ENCODE data around the gene CLDN6.
"Not testable (repeated sequence)": the region's sequence is repeated elsewhere in the genome, so short reads cannot be mapped to it uniquely, and the experiment has no call there.

The CLDN6 gene

DNA sequence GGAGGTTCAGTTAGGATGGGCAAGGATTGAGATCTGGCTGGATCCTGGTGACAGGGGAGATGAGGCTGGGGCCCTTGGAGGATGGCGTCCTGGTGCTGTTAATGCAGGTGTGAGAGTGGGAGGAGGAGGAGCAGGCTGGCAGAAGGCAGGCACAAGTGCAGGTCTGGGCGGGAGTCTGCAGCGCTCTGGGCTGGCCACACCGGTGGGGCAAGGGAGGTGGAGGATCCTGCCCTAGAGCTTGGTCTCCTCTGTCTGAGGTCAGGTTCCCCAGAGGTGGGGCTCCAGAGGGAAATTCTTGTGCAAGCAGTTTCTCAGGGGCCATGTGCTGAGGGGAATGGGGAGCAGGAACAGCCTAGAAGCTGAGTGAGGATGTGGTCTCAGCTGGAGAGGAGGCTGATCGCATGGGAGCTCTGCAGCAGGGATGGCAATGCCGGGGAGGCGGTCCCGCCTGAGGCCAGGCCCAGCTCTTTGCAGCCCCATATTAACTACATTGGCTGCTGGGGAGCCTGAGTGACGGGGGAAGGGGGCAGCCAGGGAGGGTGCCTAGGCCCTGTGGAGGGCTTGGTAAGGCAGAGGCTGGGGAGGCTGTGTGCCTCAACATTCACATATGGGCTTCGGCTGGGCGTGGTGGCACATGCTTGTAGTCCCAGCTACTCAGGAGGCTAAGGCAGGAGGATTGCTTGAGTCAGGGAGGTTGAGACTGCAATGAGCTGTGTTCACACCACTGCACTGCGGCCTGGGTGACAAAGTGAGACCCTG is 34.8 kb upstream of the CLDN6 start:
- DNase-seq (ENCODE audit: low read depth in 2 of 2, low spot score in 1 of 2): not testable (repeated sequence)

DNA sequence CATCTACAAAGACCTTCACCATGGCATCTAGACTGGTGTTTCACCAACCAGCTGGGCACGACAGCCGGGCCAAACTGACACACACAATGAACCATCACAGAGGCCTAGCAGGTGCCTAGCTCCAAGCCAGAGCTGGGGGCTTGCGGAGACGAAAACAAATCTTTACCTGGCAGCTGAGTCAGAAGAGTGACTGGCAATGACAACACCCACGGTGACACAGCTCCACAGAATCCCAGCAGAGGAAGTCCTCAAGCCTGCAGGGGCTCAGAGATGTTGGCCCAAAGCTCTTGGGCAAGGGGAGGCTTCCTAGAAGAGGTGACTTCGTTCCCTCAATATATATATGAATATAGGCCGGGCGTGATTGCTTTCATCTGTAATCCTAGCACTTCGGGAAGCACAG is 33.5 kb upstream of the CLDN6 start:
- no peak for DNase-seq (ENCODE audit: low read depth in 2 of 2, low spot score in 1 of 2)

DNA sequence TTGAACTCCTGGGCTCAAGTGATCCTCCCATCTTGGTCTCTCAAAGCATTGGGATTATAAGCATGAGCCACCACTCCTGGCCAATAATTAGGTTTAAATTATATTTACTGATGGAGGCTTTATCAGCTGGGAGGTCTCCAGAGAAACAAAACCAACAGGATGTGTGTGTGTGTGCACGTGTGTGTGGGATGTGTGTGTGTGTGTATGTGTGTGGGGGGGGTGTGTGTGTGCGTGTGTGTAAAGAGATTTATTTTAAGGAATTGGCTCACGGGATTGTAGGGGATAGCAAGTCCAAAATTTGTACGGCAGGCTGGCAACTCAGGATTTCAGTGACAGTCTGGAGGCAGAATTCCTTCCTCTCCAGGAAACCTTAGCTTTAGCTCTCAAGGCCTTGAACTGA is 33.0 kb upstream of the CLDN6 start:
- no peak for DNase-seq (ENCODE audit: low read depth in 2 of 2, low spot score in 1 of 2)

DNA sequence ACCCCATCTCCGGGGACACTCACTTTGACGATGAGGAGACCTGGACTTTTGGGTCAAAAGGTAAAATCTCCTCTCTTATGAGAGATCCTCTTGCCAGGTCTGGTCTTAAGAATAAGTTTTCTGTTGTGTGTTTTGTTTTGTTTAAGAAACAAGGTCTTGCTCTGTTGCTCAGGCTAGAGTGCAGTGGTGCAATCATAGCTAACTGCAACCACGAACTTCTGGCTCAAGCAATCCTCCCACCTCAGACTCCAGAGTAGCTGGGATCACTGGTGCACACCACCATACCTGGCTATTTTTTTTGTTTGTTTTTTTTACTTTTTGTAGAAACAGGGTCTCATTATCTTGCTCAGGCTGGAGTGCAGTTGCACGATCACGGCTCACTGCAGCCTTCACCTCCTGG is 32.5 kb upstream of the CLDN6 start:
- no peak for DNase-seq (ENCODE audit: low read depth in 2 of 2, low spot score in 1 of 2)

DNA sequence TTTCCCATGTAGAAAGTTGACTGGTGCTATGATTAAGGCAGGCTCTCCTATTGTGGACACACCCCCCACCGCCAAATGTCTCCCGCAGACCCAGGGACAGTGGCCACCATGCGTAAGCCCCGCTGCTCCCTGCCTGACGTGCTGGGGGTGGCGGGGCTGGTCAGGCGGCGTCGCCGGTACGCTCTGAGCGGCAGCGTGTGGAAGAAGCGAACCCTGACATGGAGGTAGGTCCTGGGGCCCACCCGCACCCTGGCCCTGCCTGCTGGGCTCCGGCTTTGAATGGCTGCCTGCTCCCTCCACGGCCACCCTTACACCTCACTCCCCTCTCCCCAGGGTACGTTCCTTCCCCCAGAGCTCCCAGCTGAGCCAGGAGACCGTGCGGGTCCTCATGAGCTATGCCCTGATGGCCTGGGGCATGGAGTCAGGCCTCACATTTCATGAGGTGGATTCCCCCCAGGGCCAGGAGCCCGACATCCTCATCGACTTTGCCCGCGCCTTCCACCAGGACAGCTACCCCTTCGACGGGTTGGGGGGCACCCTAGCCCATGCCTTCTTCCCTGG is 32.0 kb upstream of the CLDN6 start:
- DNase-seq (ENCODE audit: low read depth in 2 of 2, low spot score in 1 of 2): no peak

DNA sequence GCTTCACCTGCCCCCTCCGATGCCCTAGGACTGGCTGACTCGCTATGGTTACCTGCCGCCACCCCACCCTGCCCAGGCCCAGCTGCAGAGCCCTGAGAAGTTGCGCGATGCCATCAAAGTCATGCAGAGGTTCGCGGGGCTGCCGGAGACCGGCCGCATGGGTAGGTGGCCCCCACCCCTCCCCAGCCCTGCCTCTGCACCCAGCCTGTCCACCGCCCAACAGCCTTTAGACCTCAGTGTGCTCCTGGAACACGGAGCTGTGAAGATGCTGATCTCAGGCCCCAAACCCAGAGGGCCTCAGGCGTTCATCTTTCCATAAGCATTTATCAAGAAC is 29.4 kb upstream of the CLDN6 start:
- no peak for DNase-seq (ENCODE audit: low read depth in 2 of 2, low spot score in 1 of 2)

DNA sequence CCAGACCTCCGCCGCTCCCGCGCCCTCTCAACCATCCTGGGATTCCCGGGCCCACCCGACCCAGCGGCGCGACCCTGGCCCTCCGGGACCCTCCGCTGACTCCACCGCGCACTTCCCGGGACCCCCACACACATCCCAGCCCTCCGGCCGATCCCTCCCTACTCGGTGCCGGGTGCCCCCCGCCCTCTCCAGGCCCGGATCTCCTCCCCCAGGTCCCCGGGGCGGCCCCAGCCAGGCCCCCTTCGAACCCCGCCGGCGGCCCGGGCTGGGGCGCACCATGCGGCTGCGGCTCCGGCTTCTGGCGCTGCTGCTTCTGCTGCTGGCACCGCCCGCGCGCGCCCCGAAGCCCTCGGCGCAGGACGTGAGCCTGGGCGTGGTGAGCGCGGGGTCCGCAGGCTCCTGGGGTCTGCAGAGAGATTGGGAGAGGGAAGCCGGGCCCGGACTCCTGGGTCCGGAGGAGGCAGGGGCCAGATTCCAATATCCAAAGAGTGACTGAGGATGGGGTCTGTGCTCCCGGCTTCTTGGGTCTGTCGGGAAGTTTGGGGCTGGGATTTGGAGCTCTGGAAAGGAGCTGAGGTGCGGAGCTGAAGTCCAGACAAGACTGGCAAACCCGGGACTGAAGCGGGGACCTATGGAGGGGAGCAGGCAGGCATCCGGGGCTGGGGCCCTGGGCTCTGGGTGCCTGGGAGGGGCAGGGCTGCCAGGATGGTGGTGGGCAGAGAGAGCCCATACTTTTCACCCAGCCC is 28.8 kb upstream of the CLDN6 start:
- no peak for DNase-seq (ENCODE audit: low read depth in 2 of 2, low spot score in 1 of 2)

DNA sequence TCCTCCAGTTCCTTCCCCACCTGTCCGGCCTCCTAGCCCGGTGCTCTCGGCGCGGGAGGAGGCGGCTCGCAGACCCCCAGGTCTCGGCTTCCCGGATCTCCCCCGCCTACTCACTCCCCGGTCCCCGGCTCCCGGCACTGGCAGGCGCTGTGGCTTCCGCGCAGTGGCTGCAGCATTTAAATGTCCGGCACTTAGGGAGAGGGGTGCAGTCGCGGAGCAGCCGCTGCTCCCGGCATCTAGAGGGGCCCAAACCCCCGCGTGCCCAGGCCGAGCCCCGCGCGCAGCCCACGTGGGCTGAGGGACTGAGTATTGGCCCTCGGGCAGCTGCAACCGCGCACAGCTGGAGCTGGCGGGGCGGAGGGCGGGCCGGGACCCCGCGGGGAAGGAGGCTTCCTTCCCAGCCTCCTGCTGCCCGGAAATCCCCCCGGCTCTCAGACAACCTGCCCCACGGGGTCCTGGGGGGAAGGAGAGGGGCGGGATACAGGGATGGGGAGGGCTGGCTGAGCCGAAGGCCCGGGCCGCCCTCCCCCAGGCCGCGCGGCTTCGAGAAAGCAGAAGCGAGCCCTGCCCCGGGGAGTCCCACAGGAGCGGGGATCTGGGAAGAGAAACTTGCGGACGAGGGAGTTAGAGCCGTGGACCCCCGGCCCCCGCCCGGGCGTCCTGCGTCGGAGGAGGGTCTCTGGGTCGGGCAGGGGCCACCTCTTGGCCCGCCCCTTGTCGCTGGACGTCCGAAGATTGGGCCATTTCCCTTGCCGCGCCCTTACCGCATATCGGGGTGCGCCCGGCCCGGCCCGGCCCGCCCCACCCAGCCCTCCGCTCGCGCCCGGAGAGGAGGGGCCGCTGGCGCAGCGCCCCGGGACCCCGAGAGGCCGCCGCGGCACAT is 28.0 kb upstream of the CLDN6 start, which contains the start of gene MMP25:
TSS of gene MMP25 (plus strand) at position 804 of the 883 bp plus-strand sequence. CDS start 357 bp downstream, outside the sequence.
- no peak for DNase-seq (ENCODE audit: low read depth in 2 of 2, low spot score in 1 of 2)

DNA sequence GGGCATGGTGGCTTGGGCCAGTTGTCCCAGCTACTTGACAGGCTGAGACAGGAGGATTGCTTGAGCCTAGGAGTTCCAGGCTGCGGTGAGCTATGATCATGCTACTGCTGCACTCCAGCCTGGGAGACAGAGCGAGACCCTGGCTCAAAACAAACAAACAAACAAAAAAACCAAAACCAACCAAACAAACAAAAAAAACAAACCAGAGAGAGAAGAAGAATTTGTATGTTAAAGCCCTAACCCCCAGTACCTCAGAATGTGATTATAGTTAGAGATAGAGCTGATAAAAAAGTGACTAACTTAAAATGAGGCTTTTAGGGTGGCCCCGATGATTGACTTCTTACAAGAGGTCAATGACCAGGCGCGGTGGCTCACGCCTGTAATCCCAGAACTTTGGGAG is 26.7 kb upstream of the CLDN6 start:
- DNase-seq (ENCODE audit: low read depth in 2 of 2, low spot score in 1 of 2): no peak

DNA sequence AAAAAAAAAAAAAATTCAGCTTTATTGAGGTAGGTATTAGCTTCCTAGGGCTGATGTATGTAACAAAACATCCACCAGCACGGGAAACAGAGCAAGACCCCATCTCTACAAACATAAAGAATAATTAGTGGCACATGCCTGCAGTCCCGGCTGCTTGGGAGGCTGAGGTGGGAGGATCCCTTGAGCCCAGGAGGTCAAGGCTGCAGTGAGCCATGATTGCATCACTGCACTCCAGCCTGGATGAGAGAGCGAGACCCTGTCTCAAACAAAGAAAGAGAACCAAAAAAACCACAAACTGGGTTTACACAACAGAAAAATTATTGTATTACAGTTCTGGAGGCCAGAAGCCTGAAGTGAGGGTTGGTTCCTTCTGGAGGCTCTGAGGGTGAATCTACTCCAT is 24.4 kb upstream of the CLDN6 start:
- no peak for DNase-seq (ENCODE audit: low read depth in 2 of 2, low spot score in 1 of 2)

DNA sequence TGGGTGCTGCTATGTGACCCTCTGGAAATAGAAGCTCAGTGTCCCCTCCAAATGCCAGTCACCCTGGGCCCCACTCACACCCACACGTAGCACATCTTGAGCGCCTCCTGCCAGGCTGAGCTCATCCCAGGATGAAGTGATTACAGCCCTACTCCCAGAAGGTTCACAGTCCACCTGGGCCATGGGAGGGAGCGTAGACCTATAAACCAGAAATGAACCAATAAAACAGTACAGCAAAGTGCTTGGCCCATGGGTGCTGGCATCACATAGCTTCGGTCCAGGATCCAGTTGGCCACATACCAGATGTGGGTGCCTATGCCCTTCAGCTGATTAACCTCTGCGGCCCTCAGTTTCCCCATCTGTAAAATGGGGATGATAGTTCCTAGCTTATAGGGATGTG is 20.9 kb upstream of the CLDN6 start:
- no peak for DNase-seq (ENCODE audit: low read depth in 2 of 2, low spot score in 1 of 2)

DNA sequence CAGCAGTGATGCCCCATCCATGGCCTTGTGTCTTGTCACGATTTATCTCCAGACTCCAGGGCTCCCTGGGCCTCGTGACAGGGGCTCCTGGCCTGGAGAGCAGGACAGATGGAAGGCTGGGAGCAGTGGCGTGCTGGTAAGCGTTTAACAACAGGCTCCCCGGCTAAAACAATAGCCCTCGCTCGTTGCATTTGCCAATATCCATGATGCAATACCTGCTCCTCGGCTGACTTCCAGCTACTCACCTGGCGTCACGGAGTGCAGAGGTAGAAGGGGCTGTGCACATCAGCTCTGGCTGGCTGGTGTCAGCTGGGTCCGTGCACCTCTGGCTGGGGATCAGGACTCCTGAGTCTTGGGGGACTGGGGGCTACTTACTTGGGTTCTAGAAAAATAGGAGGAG is 20.3 kb upstream of the CLDN6 start:
- no peak for DNase-seq (ENCODE audit: low read depth in 2 of 2, low spot score in 1 of 2)

DNA sequence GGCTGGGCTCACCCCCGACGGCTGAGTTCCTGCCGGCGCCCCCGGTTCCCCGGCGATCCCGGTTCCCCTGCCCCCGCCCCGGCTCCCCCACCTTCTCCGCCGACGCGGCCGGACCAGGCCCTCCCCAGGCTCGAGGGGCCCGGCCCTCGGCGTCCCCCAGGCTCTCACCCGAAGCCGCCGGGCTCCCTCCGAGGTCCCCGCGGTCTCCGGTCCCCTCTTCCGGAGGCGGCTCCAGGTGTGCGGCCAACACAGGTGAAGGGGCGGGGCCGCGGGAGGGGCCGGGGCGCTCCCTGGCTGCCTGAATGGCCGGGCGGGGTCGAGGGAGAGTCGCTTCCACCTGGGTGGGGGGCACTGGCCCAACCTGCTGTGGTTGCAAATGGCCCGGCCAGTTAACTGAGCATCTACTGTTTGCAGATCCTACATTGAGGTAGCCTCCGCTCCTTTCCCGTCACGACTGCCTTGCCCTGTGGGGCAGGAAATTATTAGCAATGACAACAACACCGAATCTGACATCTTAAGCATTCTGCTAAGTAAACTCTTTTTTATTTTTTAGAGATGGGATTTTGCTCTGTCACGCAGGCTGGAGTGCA is 18.8 kb upstream of the CLDN6 start, which contains the start of gene BICDL2:
TSS of gene BICDL2 (minus strand) at position 219 of the 590 bp plus-strand sequence. CDS start 1,448 bp downstream, outside the sequence.
- DNase-seq (ENCODE audit: low read depth in 2 of 2, low spot score in 1 of 2): no peak

DNA sequence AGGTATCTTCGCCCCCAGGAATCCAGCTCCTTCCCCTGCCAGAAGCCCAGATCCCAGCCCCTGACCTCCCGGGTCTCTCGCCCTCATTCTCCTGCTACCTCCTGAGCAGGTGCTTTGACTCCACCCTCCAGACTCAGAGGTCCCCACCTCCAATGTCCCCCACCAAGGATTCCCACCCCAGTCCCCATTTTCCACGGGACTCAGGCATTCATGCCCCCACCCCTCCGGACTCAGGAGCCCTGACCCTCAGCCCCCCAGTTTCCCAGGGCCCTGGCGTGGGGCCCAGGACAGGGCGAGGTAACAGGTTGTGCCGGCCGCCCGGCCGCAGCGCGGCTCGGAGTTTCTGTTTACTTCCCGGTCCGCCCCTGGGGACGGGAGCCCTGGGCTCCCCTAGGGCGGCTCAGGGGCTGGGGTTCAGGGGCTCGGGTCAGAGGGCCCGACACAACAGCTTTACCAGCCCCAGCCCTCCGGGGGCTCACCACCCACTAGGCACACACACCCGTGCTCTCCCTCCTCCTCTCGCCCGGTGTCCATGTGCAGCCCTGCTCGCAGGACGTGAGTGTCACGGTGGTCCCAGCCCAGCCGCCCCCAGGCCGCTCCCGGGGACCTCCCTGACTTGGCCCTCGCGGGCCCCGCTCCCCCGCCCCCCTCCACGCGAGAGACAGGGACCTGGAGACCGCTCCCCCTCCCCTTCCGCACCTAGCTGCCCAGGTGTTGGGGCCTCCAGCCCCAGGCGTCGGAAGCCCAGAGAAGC is 18.2 kb upstream of the CLDN6 start:
- no peak for DNase-seq (ENCODE audit: low read depth in 2 of 2, low spot score in 1 of 2)

DNA sequence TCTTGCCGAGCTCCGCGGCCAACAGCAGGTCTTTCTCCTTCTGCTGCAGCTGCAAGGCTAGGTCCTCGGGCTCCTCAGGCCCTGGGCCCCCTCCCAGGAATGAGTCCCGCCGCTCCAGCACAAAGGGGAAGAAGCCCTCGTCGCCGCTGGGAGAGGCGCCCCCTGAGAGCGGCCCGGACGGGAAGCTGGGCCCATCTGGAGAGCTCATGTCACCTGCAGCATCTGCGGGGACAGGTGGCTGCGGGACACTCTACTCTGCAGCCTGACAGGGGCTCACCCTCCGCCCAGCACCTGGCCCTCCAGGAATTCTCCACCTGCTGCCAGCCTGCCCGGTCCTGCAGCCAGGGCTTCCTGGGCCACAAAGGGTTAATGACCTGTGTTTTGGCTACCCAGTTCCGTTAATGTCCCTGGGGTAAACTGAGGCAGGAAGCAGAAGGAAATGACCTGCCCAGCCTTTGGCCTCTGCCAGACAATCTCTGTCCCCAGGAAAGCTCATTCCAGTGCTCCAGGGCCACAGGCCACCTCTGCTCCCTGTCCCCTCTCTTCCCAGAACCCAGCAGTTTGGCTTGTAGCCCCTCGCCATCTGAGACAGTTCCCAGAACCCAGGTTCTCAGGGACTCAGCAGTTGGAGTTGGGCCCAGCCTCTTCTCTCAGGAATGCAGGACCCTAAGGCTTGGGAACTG is 17.4 kb upstream of the CLDN6 start:
- DNase-seq (ENCODE audit: low read depth in 2 of 2, low spot score in 1 of 2): no peak

DNA sequence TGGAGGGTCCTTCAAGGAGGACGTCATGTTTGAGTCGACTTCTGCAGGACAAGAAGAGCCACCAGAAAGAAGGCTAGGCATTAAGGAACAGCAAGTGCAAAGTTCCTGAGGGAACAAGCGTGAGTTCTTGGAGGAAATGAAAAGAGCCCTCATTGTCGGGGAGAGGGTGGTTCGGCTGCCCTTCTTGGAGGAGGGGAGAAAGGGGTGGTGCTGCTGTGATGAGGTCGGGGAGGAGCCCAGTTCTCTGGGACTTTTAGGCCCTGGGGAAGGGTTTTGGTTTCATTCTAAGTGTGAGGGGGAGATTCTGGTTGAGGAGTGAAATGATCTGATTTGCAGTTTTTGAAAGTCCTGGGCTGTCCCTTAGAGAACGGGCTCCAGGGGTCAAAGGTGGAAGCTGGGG is 14.6 kb upstream of the CLDN6 start:
- no peak for DNase-seq (ENCODE audit: low read depth in 2 of 2, low spot score in 1 of 2)

DNA sequence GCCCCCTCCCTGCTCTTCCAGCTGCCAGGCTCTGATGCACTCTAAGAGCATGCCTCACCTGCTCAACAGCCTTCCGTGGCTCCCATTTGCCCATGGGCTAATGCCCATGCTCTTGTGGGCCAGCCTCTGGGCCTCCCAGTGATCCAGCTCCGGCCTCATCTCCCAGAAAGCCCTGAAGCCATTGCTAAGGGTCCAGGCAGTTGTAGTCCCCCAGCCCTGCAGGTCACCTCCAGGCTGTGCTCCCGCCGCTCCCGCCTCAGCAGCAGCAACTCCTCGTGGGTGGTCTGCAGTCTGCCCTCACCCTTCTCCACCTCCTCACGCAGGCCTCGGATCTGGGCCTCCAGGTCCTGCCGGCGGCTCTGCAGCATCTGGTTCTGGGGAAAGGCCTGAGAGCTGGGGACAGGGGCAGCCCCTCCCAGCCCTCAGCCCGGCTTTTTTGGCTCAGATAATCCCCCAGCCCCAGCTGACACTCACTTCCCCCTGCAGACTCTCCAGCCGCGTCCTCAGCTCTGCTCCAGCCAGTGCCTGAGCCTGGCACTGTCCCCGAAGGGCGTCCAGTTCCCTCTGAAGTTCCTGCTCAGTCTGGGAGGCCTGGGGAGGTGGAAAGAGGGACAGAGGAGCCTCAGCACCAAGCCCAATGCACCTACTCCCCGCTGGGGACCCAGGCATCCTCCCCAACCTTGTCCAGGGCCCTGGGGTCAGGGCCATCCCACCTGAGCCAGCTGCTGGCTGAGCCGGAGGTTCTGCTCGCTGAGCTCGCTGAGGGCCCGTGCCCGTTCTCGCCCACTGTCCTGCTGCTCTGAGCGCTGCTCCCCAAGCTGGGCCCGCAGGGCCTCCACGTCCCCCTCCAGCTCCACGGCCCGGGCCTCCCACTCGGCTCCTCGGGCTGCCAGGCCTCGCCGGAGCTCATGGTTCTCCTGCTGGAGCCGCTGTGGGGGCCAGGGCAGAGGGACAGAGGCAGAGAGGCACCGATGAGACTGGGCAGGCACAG is 12.5 kb upstream of the CLDN6 start:
- DNase-seq (ENCODE audit: low read depth in 2 of 2, low spot score in 1 of 2): no peak

DNA sequence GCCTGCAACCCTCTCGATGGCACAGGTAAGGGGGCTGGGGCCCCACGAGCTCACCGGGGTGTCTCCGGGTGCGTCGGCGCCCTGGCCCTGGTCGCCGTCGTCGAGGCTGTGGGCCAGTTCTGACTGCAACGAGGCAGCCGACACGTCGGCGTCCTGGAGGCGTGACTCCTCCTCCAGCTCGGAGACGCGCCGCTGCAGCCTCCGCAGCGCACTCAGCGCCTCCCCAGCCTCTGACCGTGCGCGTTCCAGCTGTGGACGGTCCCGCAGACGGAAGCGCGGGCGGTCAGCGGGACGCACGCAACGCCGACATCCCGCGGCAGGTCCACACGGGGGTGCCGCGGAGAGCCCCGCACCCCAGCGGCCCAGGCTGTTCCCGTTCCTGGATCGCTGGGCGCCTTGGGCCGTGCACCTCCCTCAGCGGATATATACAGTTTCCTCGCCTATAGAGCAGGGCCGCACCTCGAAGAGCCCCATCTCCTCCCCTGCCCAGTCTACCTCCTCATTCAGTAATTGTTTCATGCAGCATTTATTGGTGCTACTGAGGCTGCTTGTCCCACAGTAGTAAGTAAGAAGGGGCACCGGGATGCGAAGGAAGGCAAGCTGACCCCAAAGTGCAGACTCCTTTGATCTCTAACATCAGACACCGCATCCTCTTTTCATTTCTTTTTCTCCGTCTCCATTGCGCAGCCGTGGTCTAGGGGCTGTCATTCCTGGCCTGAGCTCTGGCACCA is 11.7 kb upstream of the CLDN6 start:
- DNase-seq (ENCODE audit: low read depth in 2 of 2, low spot score in 1 of 2): no peak

Measured in stimulated activated CD8-positive, alpha-beta memory T cell treated with anti-CD3 and anti-CD28 coated beads, Interleukin-4, amount 100 ng/mL, for 4 hours (primary cell).